Measurements from ENCODE around the gene SPACA7. TPM values are rescaled to one million over a fixed set of nuclear protein-coding genes. Genes with fewer than 3 reads are reported as not detected.

The SPACA7 gene
- total and polyA plus RNA-seq, 4 donors = not detected

GRCh38 chr13:112469071-112469745 lies 93.1 kb downstream of the SPACA7 start:
- H3K27ac ChIP-seq (ENCODE audit: low read depth in 1 of 2, low read length in 2 of 2) = no peak overlapping the region
- no peak for DNase-seq (ENCODE audit: low spot score)
- no peak overlapping the region for H3K9ac ChIP-seq (ENCODE audit: low read depth in 1 of 2, low read length in 2 of 2)
- no peaks in the 10 kb centered on the region for H3K4me1 ChIP-seq (ENCODE audit: control insufficient read depth in 4 of 4, insufficient read depth in 4 of 4, low read length in 3 of 4)
- 87% methylated on average over 14 of the region's 14 CpGs for WGBS
- no peak overlapping the region for H3K4me3 ChIP-seq (ENCODE audit: low read depth in 1 of 3, low read length in 3 of 3)
- no peaks in the 10 kb centered on the region for H3K9me3 ChIP-seq (ENCODE audit: control insufficient read depth in 4 of 4, low read length in 3 of 4)
- H3K27me3 ChIP-seq (ENCODE audit: control insufficient read depth in 4 of 4, insufficient read depth in 4 of 4, low read length in 3 of 4) = no peaks in the 10 kb centered on the region
- TF ChIP-seq JUND (IDR thresholded peaks at IDR 0.05) (no peak), CTCF (IDR thresholded peaks at IDR 0.05; ENCODE audit: low read depth, low read length, missing input control) (no peak), TAF1 (conservative IDR thresholded peaks at IDR 0.05) (no peak), MAX (IDR thresholded peaks at IDR 0.05) (no peak), EGR1 (IDR thresholded peaks at IDR 0.05; ENCODE audit: low read depth in 2 of 2) (no peak), ZBTB33 (IDR thresholded peaks at IDR 0.05) (no peak), FOXA1 (IDR thresholded peaks at IDR 0.05) (no peak), HNF4G (IDR thresholded peaks at IDR 0.05) (no peak), HNF4A (conservative IDR thresholded peaks at IDR 0.05) (no peak), NR2F2 (IDR thresholded peaks at IDR 0.05) (no peak), RAD21 (IDR thresholded peaks at IDR 0.05) (no peak), SP1 (IDR thresholded peaks at IDR 0.05) (no peak), REST (IDR thresholded peaks at IDR 0.05) (no peak), RXRA (IDR thresholded peaks at IDR 0.05) (no peak), ATF3 (IDR thresholded peaks at IDR 0.05) (no peak), GABPA (IDR thresholded peaks at IDR 0.05 in 1 of 2, conservative IDR thresholded peaks at IDR 0.05 in 1 of 2) (no peak)
- H3K36me3 ChIP-seq (ENCODE audit: control insufficient read depth in 4 of 4, insufficient read depth in 3 of 4, low read depth in 1 of 4, low read length in 3 of 4) = peaks cover 0 to 3% (median 0%) of the 10 kb centered on the region in 4 donors
